HL-60 (cell line): ENCODE measurements around the gene UST.

Experiments
- CTCF ChIP-seq: IDR thresholded peaks from one replicate; pipeline ENCODE4 v1.5.1; 2011; ENCODE audit warnings: low read length, control low read depth, inconsistent platforms; ENCODE audit not compliant: insufficient read depth
- POLR2AphosphoS5 ChIP-seq: IDR thresholded peaks from 2 replicates; pipeline ENCODE4 v1.6.1; 2012; ENCODE audit warnings: low read depth

GRCh38 chr6:148817689-148818088 is 70.9 kb downstream of the UST start:
- TF ChIP-seq POLR2AphosphoS5 (no peak), CTCF (no peak)
